Left ventricle myocardium superior (tissue), 1 donor: ENCODE measurements around the gene SPP2. TPM values are rescaled to one million over a fixed set of nuclear protein-coding genes. Genes with fewer than 3 reads are reported as not detected.

ENCODE experiments used
- ATAC-seq: fragments of 200-7000 bp; cut with Tn5 transposase; one replicate; pipeline ENCODE4 v1.9.1; 2020; ENCODE audit warnings: mild to moderate bottlenecking, moderate library complexity
- DNase-seq: peaks from one replicate; pipeline ENCODE4 v3.0.0-alpha.2; 2020
- intact Hi-C: fragments of 100-400 bp; cut with micrococcal nuclease; formaldehyde crosslinking; loops from one replicate; pipeline ENCODE4 v1.11.0; 2022
- long read RNA-seq: library from polyadenylated mRNA; unstranded; transcript quantifications from one replicate; pipeline ENCODE4 v2.0.0, GENCODE V29; 2021
- total RNA-seq: library from RNA; stranded (reverse); fragmentation: NEBNext Ultra II Directional; extraction: Animal tissue kit (Norgen Biotek cat#: 25700); gene quantifications from one replicate; pipeline ENCODE4 v1.2.1, GENCODE V29; 2021
- donor health status: DM: no; HTN: yes; CAD: no; lungs with severe emphysema.

Gene SPP2
- total RNA-seq = not detected
- long read RNA-seq = 0 reads

- intact Hi-C loops = no loop called here
- DNase-seq (no peak), ATAC-seq (no peak)
Measured at GRCh38 chr2:234050455-234051135, at the start of gene SPP2. TSS of gene SPP2 (plus strand) at chr2:234050702. CDS start at chr2:234050787, 85 bp downstream.

GRCh38 chr2:234001380-234002160 lies 48.9 kb upstream of the SPP2 start:
- no peak for DNase-seq
- intact Hi-C loops = no loop called here

GRCh38 chr2:234002281-234002680 lies 48.2 kb upstream of the SPP2 start:
- intact Hi-C loops = no loop called here
- ATAC-seq (no peak), DNase-seq (no peak)

More at GRCh38 chr2:234001380-234002160, 48.9 kb upstream of the SPP2 start:
- no peak for ATAC-seq

GRCh38 chr2:234003972-234004617 lies 46.4 kb upstream of the SPP2 start:
- no peak for ATAC-seq
- no peak for DNase-seq
- intact Hi-C loops = no loop called here

- ATAC-seq (no peak), DNase-seq (no peak)
- intact Hi-C loops = no loop called here
Measured at GRCh38 chr2:234005126-234005525, 45.4 kb upstream of the SPP2 start.

GRCh38 chr2:234006501-234006900 lies 44.0 kb upstream of the SPP2 start:
- DNase-seq (no peak), ATAC-seq (no peak)
- intact Hi-C loops = no loop called here

- DNase-seq = no peak
- intact Hi-C loops = no loop called here
- ATAC-seq = no peak
Measured at GRCh38 chr2:234014427-234014826, 36.1 kb upstream of the SPP2 start.

GRCh38 chr2:234015861-234016260 lies 34.6 kb upstream of the SPP2 start:
- intact Hi-C loops = no loop called here
- DNase-seq (no peak), ATAC-seq (no peak)

- DNase-seq (no peak), ATAC-seq (no peak)
- intact Hi-C loops = no loop called here
Measured at GRCh38 chr2:234019896-234020295, 30.6 kb upstream of the SPP2 start.

GRCh38 chr2:234020332-234020731 lies 30.2 kb upstream of the SPP2 start:
- DNase-seq = no peak
- ATAC-seq = no peak
- intact Hi-C loops = no loop called here

GRCh38 chr2:234022424-234022823 lies 28.1 kb upstream of the SPP2 start:
- intact Hi-C loops = no loop called here
- no peak for DNase-seq
- ATAC-seq = no peak

GRCh38 chr2:234024304-234024703 lies 26.2 kb upstream of the SPP2 start:
- ATAC-seq = no peak
- intact Hi-C loops = no loop called here
- DNase-seq = no peak

GRCh38 chr2:234025466-234025865 lies 25.0 kb upstream of the SPP2 start:
- ATAC-seq (no peak), DNase-seq (no peak)
- intact Hi-C loops = no loop called here

GRCh38 chr2:234025891-234026401 lies 24.6 kb upstream of the SPP2 start:
- intact Hi-C loops = no loop called here
- ATAC-seq = no peak
- no peak for DNase-seq

- ATAC-seq (no peak), DNase-seq (no peak)
- intact Hi-C loops = no loop called here
Measured at GRCh38 chr2:234026693-234027254, 23.7 kb upstream of the SPP2 start.

GRCh38 chr2:234027641-234028040 lies 22.9 kb upstream of the SPP2 start:
- ATAC-seq (no peak), DNase-seq (no peak)
- intact Hi-C loops = no loop called here

- no peak for ATAC-seq
- no peak for DNase-seq
- intact Hi-C loops = no loop called here
Measured at GRCh38 chr2:234029150-234029733, 21.3 kb upstream of the SPP2 start.

GRCh38 chr2:234031207-234031606 lies 19.3 kb upstream of the SPP2 start:
- no peak for DNase-seq
- intact Hi-C loops = no loop called here
- no peak for ATAC-seq

GRCh38 chr2:234032279-234032856 lies 18.1 kb upstream of the SPP2 start:
- ATAC-seq (no peak), DNase-seq (no peak)
- intact Hi-C loops = no loop called here
